HEK293 (cell line): ENCODE results near the gene SAMD4B.
A peak's percentile ranks its signal among the peaks of the same experiment; 100 is the strongest.

Experiments used
- SCRT2 ChIP-seq: fragments of 450-650 bp; formaldehyde crosslinking; IDR thresholded peaks from 2 replicates; pipeline ENCODE4 v1.5.1; 2016; ENCODE audit warnings: missing biosample characterization, missing genetic modification characterization
- TCF7L2 ChIP-seq: IDR thresholded peaks from 2 replicates; pipeline ENCODE4 v1.6.1; 2011; ENCODE audit warnings: low read depth, mild to moderate bottlenecking, inconsistent platforms, low read length, moderate library complexity, borderline replicate concordance
- ZBTB20 ChIP-seq: fragments of 450-650 bp; formaldehyde crosslinking; IDR thresholded peaks from 2 replicates; pipeline ENCODE4 v1.5.1; 2016; ENCODE audit warnings: missing biosample characterization, missing genetic modification characterization
- ZFHX2 ChIP-seq: fragments of 450-650 bp; formaldehyde crosslinking; conservative IDR thresholded peaks from 2 replicates; pipeline ENCODE4 v1.5.1; 2016; ENCODE audit warnings: missing biosample characterization, missing genetic modification characterization
- ZFP3 ChIP-seq: fragments of 450-650 bp; formaldehyde crosslinking; IDR thresholded peaks from 2 replicates; pipeline ENCODE4 v1.5.1; 2016; ENCODE audit warnings: low read depth, missing biosample characterization, missing genetic modification characterization
- ZIC2 ChIP-seq: fragments of 450-650 bp; formaldehyde crosslinking; IDR thresholded peaks from 2 replicates; pipeline ENCODE4 v1.5.1; 2016; ENCODE audit warnings: missing biosample characterization, missing genetic modification characterization
- ZNF138 ChIP-seq: fragments of 450-650 bp; formaldehyde crosslinking; IDR thresholded peaks from 2 replicates; pipeline ENCODE4 v1.5.1; 2016; ENCODE audit warnings: missing biosample characterization, missing genetic modification characterization, borderline replicate concordance
- ZNF211 ChIP-seq: fragments of 450-650 bp; formaldehyde crosslinking; IDR thresholded peaks from 2 replicates; pipeline ENCODE4 v1.5.1; 2016; ENCODE audit warnings: low read depth, missing biosample characterization, missing genetic modification characterization
- ZNF350 ChIP-seq: fragments of 450-650 bp; formaldehyde crosslinking; IDR thresholded peaks from 2 replicates; pipeline ENCODE4 v1.5.0; 2017; ENCODE audit warnings: missing biosample characterization, mild to moderate bottlenecking, missing genetic modification characterization
- ZNF514 ChIP-seq: fragments of 450-650 bp; formaldehyde crosslinking; IDR thresholded peaks from 2 replicates; pipeline ENCODE4 v1.5.1; 2016; ENCODE audit warnings: missing biosample characterization, missing genetic modification characterization
- ZNF530 ChIP-seq: fragments of 450-650 bp; formaldehyde crosslinking; IDR thresholded peaks from 2 replicates; pipeline ENCODE4 v1.5.1; 2016; ENCODE audit warnings: low read depth, missing biosample characterization, missing genetic modification characterization
- ZNF629 ChIP-seq: fragments of 450-650 bp; formaldehyde crosslinking; IDR thresholded peaks from 2 replicates; pipeline ENCODE4 v1.5.1; 2017; ENCODE audit warnings: missing biosample characterization, missing genetic modification characterization
- ZNF843 ChIP-seq: fragments of 450-650 bp; formaldehyde crosslinking; IDR thresholded peaks from 2 replicates; pipeline ENCODE4 v1.5.1; 2016; ENCODE audit warnings: missing biosample characterization, missing genetic modification characterization
- ZXDB ChIP-seq: fragments of 450-650 bp; formaldehyde crosslinking; IDR thresholded peaks from 2 replicates; pipeline ENCODE4 v1.5.1; 2016; ENCODE audit warnings: missing biosample characterization, missing genetic modification characterization
- TF ChIP-seq, protein P1 (sequence below): fragments of 450-650 bp; formaldehyde crosslinking; IDR thresholded peaks from 2 replicates; pipeline ENCODE4 v1.5.1; 2016; ENCODE audit warnings: missing biosample characterization, missing genetic modification characterization
- TF ChIP-seq, protein P2 (sequence below): fragments of 450-650 bp; formaldehyde crosslinking; IDR thresholded peaks from 2 replicates; pipeline ENCODE4 v1.5.1; 2016; ENCODE audit warnings: missing biosample characterization, missing genetic modification characterization
- TF ChIP-seq, protein P3 (sequence below): fragments of 450-650 bp; IDR thresholded peaks from 2 replicates; pipeline ENCODE4 v1.5.1; 2018; ENCODE audit warnings: missing biosample characterization, missing genetic modification characterization
- TF ChIP-seq, protein P4 (sequence below): fragments of 450-650 bp; formaldehyde crosslinking; IDR thresholded peaks from 2 replicates; pipeline ENCODE4 v1.5.1; 2017; ENCODE audit warnings: missing biosample characterization, missing genetic modification characterization
- TF ChIP-seq, protein P5 (sequence below): fragments of 450-650 bp; formaldehyde crosslinking; IDR thresholded peaks from 2 replicates; pipeline ENCODE4 v1.5.1; 2016; ENCODE audit warnings: missing biosample characterization, missing genetic modification characterization
- TF ChIP-seq, protein P6 (sequence below): fragments of 450-650 bp; formaldehyde crosslinking; IDR thresholded peaks from 2 replicates; pipeline ENCODE4 v1.5.1; 2016; ENCODE audit warnings: missing biosample characterization, missing genetic modification characterization
- TF ChIP-seq, protein P7 (sequence below): fragments of 450-650 bp; formaldehyde crosslinking; IDR thresholded peaks from 2 replicates; pipeline ENCODE4 v1.5.1; 2016; ENCODE audit warnings: missing biosample characterization, missing genetic modification characterization
- TF ChIP-seq, protein P8 (sequence below): fragments of 450-650 bp; IDR thresholded peaks from 2 replicates; pipeline ENCODE4 v1.5.1; 2018; ENCODE audit warnings: missing biosample characterization, mild to moderate bottlenecking, missing genetic modification characterization

Gene SAMD4B

DNA sequence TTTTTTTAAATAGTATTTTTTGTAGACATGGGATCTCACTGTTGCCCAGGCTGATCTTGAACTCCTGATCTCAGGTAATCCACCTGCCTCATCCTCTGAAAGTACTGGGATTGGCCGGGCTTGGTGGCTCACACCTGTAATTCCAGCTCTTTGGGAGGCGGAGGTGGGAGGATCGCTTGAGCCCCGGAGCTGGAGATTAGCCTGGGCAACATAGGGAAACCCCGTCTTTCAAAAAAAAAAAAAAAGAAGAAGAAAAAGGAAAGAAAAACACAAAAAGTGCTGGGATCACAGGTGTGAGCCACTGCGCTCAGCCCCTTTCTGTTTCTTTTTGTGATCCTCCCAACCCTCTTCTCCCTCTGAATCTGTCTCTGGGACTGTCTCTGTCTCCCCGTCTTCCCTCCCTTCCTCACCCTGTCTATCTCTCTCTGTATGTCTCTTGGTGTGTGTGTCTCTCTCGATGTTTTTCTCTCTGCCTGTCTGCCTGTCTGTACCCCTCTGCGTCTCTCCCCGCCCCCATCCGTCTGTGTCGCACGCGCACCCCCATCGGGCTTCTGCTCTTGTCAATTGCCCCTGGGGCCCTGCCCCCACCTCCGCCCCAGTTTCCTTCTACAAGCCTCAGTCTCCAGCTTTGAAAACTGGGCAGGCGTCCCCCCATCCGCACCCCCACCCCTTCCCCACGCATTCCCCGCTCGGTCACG is 63.9 kb downstream of the SAMD4B start (continued):
- TF ChIP-seq, protein P1, sequence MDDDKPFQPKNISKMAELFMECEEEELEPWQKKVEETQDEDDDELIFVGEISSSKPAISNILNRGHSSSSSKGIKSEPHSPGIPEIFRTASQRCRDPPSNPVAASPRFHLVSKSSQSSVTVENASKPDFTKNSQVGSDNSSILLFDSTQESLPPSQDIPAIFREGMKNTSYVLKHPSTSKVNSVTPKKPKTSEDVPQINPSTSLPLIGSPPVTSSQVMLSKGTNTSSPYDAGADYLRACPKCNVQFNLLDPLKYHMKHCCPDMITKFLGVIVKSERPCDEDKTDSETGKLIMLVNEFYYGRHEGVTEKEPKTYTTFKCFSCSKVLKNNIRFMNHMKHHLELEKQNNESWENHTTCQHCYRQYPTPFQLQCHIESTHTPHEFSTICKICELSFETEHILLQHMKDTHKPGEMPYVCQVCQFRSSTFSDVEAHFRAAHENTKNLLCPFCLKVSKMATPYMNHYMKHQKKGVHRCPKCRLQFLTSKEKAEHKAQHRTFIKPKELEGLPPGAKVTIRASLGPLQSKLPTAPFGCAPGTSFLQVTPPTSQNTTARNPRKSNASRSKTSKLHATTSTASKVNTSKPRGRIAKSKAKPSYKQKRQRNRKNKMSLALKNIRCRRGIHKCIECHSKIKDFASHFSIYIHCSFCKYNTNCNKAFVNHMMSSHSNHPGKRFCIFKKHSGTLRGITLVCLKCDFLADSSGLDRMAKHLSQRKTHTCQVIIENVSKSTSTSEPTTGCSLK, result no peak
- TF ChIP-seq, protein P2, sequence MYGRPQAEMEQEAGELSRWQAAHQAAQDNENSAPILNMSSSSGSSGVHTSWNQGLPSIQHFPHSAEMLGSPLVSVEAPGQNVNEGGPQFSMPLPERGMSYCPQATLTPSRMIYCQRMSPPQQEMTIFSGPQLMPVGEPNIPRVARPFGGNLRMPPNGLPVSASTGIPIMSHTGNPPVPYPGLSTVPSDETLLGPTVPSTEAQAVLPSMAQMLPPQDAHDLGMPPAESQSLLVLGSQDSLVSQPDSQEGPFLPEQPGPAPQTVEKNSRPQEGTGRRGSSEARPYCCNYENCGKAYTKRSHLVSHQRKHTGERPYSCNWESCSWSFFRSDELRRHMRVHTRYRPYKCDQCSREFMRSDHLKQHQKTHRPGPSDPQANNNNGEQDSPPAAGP (tag by site-specific recombination), result no peak
- TF ChIP-seq TCF7L2 (no peak), ZNF138 (tag by site-specific recombination) (peak; percentile 42; the same call in 1 of the 2 replicates), SCRT2 (tag by site-specific recombination) (no peak), ZNF629 (tag by site-specific recombination) (no peak; the same call in 1 of the 2 replicates), ZFP3 (tag by site-specific recombination) (no peak), ZIC2 (tag by site-specific recombination) (no peak; the same call in 1 of the 2 replicates), ZBTB20 (no peak), ZFHX2 (tag by site-specific recombination) (peak; percentile 81), ZNF211 (tag by site-specific recombination) (no peak), ZNF350 (tag by site-specific recombination) (no peak), ZXDB (tag by site-specific recombination) (peak; percentile 65; the same call in 1 of the 2 replicates), ZNF843 (tag by site-specific recombination) (peak; percentile 66), ZNF514 (tag by site-specific recombination) (0 out of 2 replicates have a peak, but pooled peaks have one; percentile 9), ZNF530 (tag by site-specific recombination) (no peak)
- TF ChIP-seq, protein P3, sequence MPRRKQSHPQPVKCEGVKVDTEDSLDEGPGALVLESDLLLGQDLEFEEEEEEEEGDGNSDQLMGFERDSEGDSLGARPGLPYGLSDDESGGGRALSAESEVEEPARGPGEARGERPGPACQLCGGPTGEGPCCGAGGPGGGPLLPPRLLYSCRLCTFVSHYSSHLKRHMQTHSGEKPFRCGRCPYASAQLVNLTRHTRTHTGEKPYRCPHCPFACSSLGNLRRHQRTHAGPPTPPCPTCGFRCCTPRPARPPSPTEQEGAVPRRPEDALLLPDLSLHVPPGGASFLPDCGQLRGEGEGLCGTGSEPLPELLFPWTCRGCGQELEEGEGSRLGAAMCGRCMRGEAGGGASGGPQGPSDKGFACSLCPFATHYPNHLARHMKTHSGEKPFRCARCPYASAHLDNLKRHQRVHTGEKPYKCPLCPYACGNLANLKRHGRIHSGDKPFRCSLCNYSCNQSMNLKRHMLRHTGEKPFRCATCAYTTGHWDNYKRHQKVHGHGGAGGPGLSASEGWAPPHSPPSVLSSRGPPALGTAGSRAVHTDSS, result no peak
- TF ChIP-seq, protein P4, sequence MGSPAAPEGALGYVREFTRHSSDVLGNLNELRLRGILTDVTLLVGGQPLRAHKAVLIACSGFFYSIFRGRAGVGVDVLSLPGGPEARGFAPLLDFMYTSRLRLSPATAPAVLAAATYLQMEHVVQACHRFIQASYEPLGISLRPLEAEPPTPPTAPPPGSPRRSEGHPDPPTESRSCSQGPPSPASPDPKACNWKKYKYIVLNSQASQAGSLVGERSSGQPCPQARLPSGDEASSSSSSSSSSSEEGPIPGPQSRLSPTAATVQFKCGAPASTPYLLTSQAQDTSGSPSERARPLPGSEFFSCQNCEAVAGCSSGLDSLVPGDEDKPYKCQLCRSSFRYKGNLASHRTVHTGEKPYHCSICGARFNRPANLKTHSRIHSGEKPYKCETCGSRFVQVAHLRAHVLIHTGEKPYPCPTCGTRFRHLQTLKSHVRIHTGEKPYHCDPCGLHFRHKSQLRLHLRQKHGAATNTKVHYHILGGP (tag by site-specific recombination), result 0 out of 2 replicates have a peak, but pooled peaks have one; percentile 18
- TF ChIP-seq, protein P5, sequence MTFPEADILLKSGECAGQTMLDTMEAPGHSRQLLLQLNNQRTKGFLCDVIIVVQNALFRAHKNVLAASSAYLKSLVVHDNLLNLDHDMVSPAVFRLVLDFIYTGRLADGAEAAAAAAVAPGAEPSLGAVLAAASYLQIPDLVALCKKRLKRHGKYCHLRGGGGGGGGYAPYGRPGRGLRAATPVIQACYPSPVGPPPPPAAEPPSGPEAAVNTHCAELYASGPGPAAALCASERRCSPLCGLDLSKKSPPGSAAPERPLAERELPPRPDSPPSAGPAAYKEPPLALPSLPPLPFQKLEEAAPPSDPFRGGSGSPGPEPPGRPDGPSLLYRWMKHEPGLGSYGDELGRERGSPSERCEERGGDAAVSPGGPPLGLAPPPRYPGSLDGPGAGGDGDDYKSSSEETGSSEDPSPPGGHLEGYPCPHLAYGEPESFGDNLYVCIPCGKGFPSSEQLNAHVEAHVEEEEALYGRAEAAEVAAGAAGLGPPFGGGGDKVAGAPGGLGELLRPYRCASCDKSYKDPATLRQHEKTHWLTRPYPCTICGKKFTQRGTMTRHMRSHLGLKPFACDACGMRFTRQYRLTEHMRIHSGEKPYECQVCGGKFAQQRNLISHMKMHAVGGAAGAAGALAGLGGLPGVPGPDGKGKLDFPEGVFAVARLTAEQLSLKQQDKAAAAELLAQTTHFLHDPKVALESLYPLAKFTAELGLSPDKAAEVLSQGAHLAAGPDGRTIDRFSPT, result no peak
- TF ChIP-seq, protein P6, sequence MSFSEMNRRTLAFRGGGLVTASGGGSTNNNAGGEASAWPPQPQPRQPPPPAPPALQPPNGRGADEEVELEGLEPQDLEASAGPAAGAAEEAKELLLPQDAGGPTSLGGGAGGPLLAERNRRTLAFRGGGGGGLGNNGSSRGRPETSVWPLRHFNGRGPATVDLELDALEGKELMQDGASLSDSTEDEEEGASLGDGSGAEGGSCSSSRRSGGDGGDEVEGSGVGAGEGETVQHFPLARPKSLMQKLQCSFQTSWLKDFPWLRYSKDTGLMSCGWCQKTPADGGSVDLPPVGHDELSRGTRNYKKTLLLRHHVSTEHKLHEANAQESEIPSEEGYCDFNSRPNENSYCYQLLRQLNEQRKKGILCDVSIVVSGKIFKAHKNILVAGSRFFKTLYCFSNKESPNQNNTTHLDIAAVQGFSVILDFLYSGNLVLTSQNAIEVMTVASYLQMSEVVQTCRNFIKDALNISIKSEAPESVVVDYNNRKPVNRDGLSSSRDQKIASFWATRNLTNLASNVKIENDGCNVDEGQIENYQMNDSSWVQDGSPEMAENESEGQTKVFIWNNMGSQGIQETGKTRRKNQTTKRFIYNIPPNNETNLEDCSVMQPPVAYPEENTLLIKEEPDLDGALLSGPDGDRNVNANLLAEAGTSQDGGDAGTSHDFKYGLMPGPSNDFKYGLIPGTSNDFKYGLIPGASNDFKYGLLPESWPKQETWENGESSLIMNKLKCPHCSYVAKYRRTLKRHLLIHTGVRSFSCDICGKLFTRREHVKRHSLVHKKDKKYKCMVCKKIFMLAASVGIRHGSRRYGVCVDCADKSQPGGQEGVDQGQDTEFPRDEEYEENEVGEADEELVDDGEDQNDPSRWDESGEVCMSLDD, result peak; percentile 95
- TF ChIP-seq, protein P7, sequence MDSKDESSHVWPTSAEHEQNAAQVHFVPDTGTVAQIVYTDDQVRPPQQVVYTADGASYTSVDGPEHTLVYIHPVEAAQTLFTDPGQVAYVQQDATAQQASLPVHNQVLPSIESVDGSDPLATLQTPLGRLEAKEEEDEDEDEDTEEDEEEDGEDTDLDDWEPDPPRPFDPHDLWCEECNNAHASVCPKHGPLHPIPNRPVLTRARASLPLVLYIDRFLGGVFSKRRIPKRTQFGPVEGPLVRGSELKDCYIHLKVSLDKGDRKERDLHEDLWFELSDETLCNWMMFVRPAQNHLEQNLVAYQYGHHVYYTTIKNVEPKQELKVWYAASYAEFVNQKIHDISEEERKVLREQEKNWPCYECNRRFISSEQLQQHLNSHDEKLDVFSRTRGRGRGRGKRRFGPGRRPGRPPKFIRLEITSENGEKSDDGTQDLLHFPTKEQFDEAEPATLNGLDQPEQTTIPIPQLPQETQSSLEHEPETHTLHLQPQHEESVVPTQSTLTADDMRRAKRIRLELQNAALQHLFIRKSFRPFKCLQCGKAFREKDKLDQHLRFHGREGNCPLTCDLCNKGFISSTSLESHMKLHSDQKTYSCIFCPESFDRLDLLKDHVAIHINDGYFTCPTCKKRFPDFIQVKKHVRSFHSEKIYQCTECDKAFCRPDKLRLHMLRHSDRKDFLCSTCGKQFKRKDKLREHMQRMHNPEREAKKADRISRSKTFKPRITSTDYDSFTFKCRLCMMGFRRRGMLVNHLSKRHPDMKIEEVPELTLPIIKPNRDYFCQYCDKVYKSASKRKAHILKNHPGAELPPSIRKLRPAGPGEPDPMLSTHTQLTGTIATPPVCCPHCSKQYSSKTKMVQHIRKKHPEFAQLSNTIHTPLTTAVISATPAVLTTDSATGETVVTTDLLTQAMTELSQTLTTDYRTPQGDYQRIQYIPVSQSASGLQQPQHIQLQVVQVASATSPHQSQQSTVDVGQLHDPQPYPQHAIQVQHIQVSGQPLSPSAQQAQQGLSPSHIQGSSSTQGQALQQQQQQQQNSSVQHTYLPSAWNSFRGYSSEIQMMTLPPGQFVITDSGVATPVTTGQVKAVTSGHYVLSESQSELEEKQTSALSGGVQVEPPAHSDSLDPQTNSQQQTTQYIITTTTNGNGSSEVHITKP (tag by site-specific recombination), result peak; percentile 8
- TF ChIP-seq, protein P8, sequence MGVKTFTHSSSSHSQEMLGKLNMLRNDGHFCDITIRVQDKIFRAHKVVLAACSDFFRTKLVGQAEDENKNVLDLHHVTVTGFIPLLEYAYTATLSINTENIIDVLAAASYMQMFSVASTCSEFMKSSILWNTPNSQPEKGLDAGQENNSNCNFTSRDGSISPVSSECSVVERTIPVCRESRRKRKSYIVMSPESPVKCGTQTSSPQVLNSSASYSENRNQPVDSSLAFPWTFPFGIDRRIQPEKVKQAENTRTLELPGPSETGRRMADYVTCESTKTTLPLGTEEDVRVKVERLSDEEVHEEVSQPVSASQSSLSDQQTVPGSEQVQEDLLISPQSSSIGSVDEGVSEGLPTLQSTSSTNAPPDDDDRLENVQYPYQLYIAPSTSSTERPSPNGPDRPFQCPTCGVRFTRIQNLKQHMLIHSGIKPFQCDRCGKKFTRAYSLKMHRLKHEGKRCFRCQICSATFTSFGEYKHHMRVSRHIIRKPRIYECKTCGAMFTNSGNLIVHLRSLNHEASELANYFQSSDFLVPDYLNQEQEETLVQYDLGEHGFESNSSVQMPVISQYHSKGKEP (tag by site-specific recombination), result no peak
